ENCODE results near the gene ELFN1.
"Not testable (repeated sequence)": the region's sequence is repeated elsewhere in the genome, so short reads cannot be mapped to it uniquely, and the experiment has no call there.

DNA sequence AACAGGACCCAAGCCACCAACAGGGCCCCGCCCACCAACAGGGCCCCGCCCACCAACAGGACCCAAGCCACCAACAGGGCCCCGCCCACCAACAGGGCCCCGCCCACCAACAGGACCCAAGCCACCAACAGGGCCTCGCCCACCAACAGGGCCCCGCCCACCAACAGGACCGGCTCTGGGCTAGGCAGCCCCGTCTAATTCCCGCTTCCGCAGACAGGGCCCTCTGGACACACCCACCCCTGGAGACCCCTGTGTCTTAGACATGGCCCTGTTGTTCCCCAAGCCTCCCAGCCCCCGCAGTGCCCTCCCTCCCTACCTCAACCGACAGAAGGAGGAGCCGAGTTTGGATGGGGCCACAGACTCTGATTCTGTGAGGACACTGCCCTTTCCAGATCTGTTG is 49.2 kb downstream of the ELFN1 start:
- TF ChIP-seq BHLHE40 (IDR thresholded peaks at IDR 0.05; ENCODE audit: borderline replicate concordance); LEF1 (IDR thresholded peaks at IDR 0.05; ENCODE audit: borderline replicate concordance); ARNT (IDR thresholded peaks at IDR 0.05); HDGF (IDR thresholded peaks at IDR 0.05; ENCODE audit: borderline replicate concordance): not testable (repeated sequence)
